IMR-90 (cell line): ENCODE measurements around the gene CENPP. TPM values are rescaled to one million over a fixed set of nuclear protein-coding genes. Genes with fewer than 3 reads are reported as not detected.

Experiments
- ATAC-seq: fragments of 200-7000 bp; cut with Tn5 transposase; 2 replicates; pipeline ENCODE4 v1.9.1; 2020; ENCODE audit warnings: low read depth, mild to moderate bottlenecking, moderate library complexity
- BruUV-seq: library from RNA; stranded (reverse); fragments of 400-500 nt; replicated peaks from 2 replicates; lab custom pipeline; 2021; lab: Mats Ljungman, UMichigan
- CTCF ChIA-PET: fragments of 300-600 bp; formaldehyde crosslinking; extraction: SDS; loops from one replicate; lab custom pipeline; 2021; ENCODE audit warnings: antibody characterized with exemption; lab: Yijun Ruan, JAX
- POLR2A ChIA-PET: fragments of 300-600 bp; sonication (Branson Sonifier 250); formaldehyde crosslinking; loops from one replicate; lab custom pipeline; 2022; ENCODE audit warnings: antibody characterized with exemption; ENCODE audit not compliant: unreplicated experiment; lab: Charles Lee
- DNase-seq: peaks from one replicate; pipeline ENCODE4 v3.0.0; 2013
- H2AFZ ChIP-seq: replicated peaks from 2 replicates; pipeline ENCODE3; 2013; ENCODE audit warnings: low read length, mild to moderate bottlenecking; ENCODE audit not compliant: poor library complexity
- H2AK5ac ChIP-seq: 2 replicates; pipeline ENCODE4 v1.6.1; 2013; ENCODE audit warnings: low read depth, low read length, inconsistent platforms
- H2AK9ac ChIP-seq: replicated peaks from 2 replicates; pipeline ENCODE3; 2013; ENCODE audit warnings: mild to moderate bottlenecking, low read depth, low read length, moderate library complexity; ENCODE audit not compliant: poor library complexity
- H2BK120ac ChIP-seq: 2 replicates; pipeline ENCODE4 v1.6.1; 2013; ENCODE audit warnings: low read depth, low read length, inconsistent platforms
- H2BK15ac ChIP-seq: 3 replicates; pipeline ENCODE4 v1.6.1; 2013; ENCODE audit warnings: low read depth, low read length, inconsistent platforms
- H2BK20ac ChIP-seq: 2 replicates; pipeline ENCODE4 v1.6.1; 2013; ENCODE audit warnings: low read depth, mild to moderate bottlenecking, inconsistent platforms, low read length, moderate library complexity
- H2BK5ac ChIP-seq: 2 replicates; pipeline ENCODE4 v1.6.1; 2013; ENCODE audit warnings: mild to moderate bottlenecking, low read depth, low read length, inconsistent platforms; ENCODE audit not compliant: poor library complexity, severe bottlenecking
- H3K14ac ChIP-seq: replicated peaks from 2 replicates; pipeline ENCODE4 v1.6.1; 2013; ENCODE audit warnings: low read depth, low read length, inconsistent platforms
- H3K18ac ChIP-seq: 2 replicates; pipeline ENCODE4 v1.6.1; 2013; ENCODE audit warnings: low read depth, low read length, control low read depth
- H3K23ac ChIP-seq: 2 replicates; pipeline ENCODE4 v1.6.1; 2013; ENCODE audit warnings: low read depth, low read length, inconsistent platforms
- H3K27ac ChIP-seq: 2 replicates; pipeline ENCODE4 v1.5.1; 2013; ENCODE audit warnings: mild to moderate bottlenecking, control low read depth, low read length; ENCODE audit not compliant: insufficient read depth
- H3K27me3 ChIP-seq: 2 replicates; pipeline ENCODE4 v1.6.1; 2013; ENCODE audit warnings: low read length; ENCODE audit not compliant: control insufficient read depth, insufficient read depth
- H3K36me3 ChIP-seq: 2 replicates; pipeline ENCODE4 v1.6.1; 2013; ENCODE audit warnings: low read length, mixed read lengths; ENCODE audit not compliant: control insufficient read depth, insufficient read depth
- H3K4ac ChIP-seq: 2 replicates; pipeline ENCODE4 v1.6.1; 2013; ENCODE audit warnings: low read depth, low read length, inconsistent platforms
- H3K4me1 ChIP-seq: 2 replicates; pipeline ENCODE4 v1.6.1; 2013; ENCODE audit warnings: low read length, mixed read lengths; ENCODE audit not compliant: control insufficient read depth, insufficient read depth
- H3K4me2 ChIP-seq: 2 replicates; pipeline ENCODE4 v1.6.1; 2013; ENCODE audit warnings: low read depth, mild to moderate bottlenecking, control low read depth, low read length, moderate library complexity
- H3K4me3 ChIP-seq: 2 replicates; pipeline ENCODE4 v1.5.1; 2013; ENCODE audit warnings: low read depth, mild to moderate bottlenecking, control low read depth, low read length, moderate library complexity; ENCODE audit not compliant: insufficient read depth
- H3K56ac ChIP-seq: 2 replicates; pipeline ENCODE4 v1.6.1; 2013; ENCODE audit warnings: low read length, inconsistent platforms; ENCODE audit not compliant: insufficient read depth; ENCODE audit errors: extremely low read depth
- H3K79me1 ChIP-seq, 2 experiments: 2 replicates each; pipeline ENCODE4 v1.6.1; 2013; ENCODE audit warnings: low read length in 2 of 2, inconsistent platforms in 1 of 2, low read depth in 1 of 2
- H3K9ac ChIP-seq: 2 replicates; pipeline ENCODE4 v1.6.1; 2013; ENCODE audit warnings: low read depth, low read length, control low read depth
- H3K9me1 ChIP-seq: 2 replicates; pipeline ENCODE4 v1.6.1; 2013; ENCODE audit warnings: low read length, inconsistent platforms; ENCODE audit not compliant: insufficient read depth
- H3K9me3 ChIP-seq: 2 replicates; pipeline ENCODE4 v1.6.1; 2013; ENCODE audit warnings: low read length; ENCODE audit not compliant: control insufficient read depth, insufficient read depth
- H4K20me1 ChIP-seq: 2 replicates; pipeline ENCODE4 v1.6.1; 2013; ENCODE audit warnings: low read length, inconsistent platforms; ENCODE audit not compliant: insufficient read depth
- H4K5ac ChIP-seq: 2 replicates; pipeline ENCODE4 v1.6.1; 2013; ENCODE audit warnings: mild to moderate bottlenecking, low read depth, low read length, control low read depth
- H4K8ac ChIP-seq, 2 experiments: 2 replicates each; pipeline ENCODE4 v1.6.1; 2013; ENCODE audit warnings: low read depth in 2 of 2, low read length in 2 of 2, control low read depth in 1 of 2, inconsistent platforms in 1 of 2
- H4K91ac ChIP-seq: 2 replicates; pipeline ENCODE4 v1.6.1; 2013; ENCODE audit warnings: low read depth, low read length, inconsistent platforms; ENCODE audit not compliant: insufficient read depth
- RCOR1 ChIP-seq: IDR thresholded peaks from 2 replicates; pipeline ENCODE4 v1.6.1; 2012; ENCODE audit warnings: mild to moderate bottlenecking, low read length, improper control_type of control experiment; ENCODE audit not compliant: insufficient replicate concordance
- RFX5 ChIP-seq: IDR thresholded peaks from 2 replicates; pipeline ENCODE4 v1.8.0; 2012; ENCODE audit warnings: low read depth, mild to moderate bottlenecking, low read length, moderate library complexity
- WGBS, 2 experiments: methylation state at CpG; one replicate each; pipeline versions ENCODE4 v1.1.5 to v1.1.7; 2013; ENCODE audit warnings: missing lambda C conversion rate in 2 of 2; ENCODE audit not compliant: insufficient read length in 1 of 2; ENCODE audit errors: extremely low coverage in 2 of 2; 5-methylcytosine and 5-hydroxymethylcytosine counted together
- dilution Hi-C: fragments of 300-500 bp; cut with HindIII; formaldehyde crosslinking; loops from one replicate; pipeline ENCODE4 v1.14.3; 2018; ENCODE audit warnings: low sequenced_read_pairs; ENCODE audit not compliant: unreplicated experiment
- in situ Hi-C: fragments of 300-500 bp; cut with MboI; formaldehyde crosslinking; loops from 3 replicates; pipeline ENCODE4 v1.14.3; 2019; ENCODE audit warnings: low sequenced_read_pairs, inconsistent platforms, mixed read lengths
- intact Hi-C: fragments of 100-400 bp; cut with micrococcal nuclease; formaldehyde crosslinking; loops from 2 replicates; pipeline ENCODE4 v1.10.0; 2022
- polyA plus RNA-seq, 3 experiments: library from polyadenylated mRNA; depleted of rRNA; stranded (reverse); fragments of >200 nt; gene quantifications; 2 replicates each; pipeline ENCODE4 v1.2.3, GENCODE V29; 2012; ENCODE audit warnings: low replicate concordance in 1 of 3
- total RNA-seq: library from RNA; depleted of rRNA; stranded (reverse); fragments of >200 nt; gene quantifications from 2 replicates; pipeline ENCODE4 v1.2.3, GENCODE V29; 2012

The CENPP gene
- total and polyA plus RNA-seq, 2 of the 4 experiments (the other 2 are of a cell fraction): 1.4 to 2.0 TPM

DNA sequence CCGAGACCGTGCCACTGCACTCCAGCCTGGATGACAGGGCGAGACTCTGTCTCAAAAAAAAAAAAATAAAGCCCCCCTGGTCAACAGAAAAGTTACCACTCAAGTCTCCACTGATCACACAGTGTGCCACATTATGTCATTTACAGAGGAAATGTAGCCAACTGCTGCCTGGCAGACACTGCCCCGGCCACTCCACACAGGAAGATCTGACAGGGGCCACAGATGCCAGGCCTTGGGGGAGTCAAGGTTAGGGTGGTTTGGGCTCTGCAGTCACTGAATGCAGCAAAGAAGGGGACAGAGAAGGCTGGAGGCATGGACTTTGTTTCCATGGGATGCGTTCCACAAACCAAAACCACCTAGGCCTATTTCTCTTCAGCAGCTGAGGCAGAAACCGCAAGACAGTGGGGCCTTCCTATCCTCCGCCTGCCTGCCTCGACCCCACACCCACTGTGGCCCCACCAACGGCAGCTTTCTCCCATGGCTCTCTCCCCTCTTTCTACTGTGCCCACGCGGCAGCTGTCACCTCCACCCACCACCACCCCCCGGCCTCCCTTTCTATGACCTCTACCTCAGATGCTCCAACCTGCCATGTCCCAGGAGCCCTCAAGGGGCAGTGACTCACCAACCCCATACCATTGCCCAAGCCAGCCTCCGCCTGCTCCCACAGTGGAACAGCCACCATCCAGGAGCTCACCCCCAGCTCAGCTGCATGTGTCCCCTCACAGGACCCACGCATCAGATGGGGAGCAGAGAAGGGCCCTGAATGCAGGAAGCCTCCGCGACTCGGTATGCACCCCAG is 331.7 kb downstream of the CENPP start:
- H4K20me1 ChIP-seq: peaks cover 47% of the 10 kb centered on the region
- no peak overlapping the region for H4K5ac ChIP-seq
- no peak for DNase-seq
- peaks cover 31% of the 10 kb centered on the region for H3K9me1 ChIP-seq
- H3K23ac ChIP-seq: no peak overlapping the region
- no peak for ATAC-seq
- no peak overlapping the region for H3K18ac ChIP-seq
- H3K36me3 ChIP-seq: peaks cover 37% of the 10 kb centered on the region
- 98% methylated on average over 7 of the region's 17 CpGs; no CpG with 5 or more reads in 1 of the 2 experiments for WGBS, 2 experiments
- no TSS peak for BruUV-seq
- in situ Hi-C loops (no loop called here), dilution Hi-C loops (no loop called here), intact Hi-C loops (no loop called here)
- no peak overlapping the region for H2BK120ac ChIP-seq
- no peak overlapping the region for H4K8ac ChIP-seq
- no peak overlapping the region for H2AFZ ChIP-seq
- no peak overlapping the region for H2AK9ac ChIP-seq
- no peak for TF ChIP-seq RCOR1
- TF ChIP-seq RFX5: no peak
- H4K91ac ChIP-seq: no peak overlapping the region
- H3K56ac ChIP-seq: no peak overlapping the region
- H3K27me3 ChIP-seq: no peaks in the 10 kb centered on the region
- H3K4me2 ChIP-seq: no peak overlapping the region
- H3K4me1 ChIP-seq: peaks cover 2% of the 10 kb centered on the region; the same call in 1 of the 2 replicates
- no peak overlapping the region for H3K9ac ChIP-seq
- no peak overlapping the region for H2AK5ac ChIP-seq
- POLR2A ChIA-PET: no interaction called here
- H3K79me1 ChIP-seq: peaks cover 34 to 81% of the 10 kb centered on the region in 2 experiments
- CTCF ChIA-PET: no interaction called here
- no peak overlapping the region for H2BK15ac ChIP-seq
- no peak overlapping the region for H3K27ac ChIP-seq
- no peak overlapping the region for H2BK20ac ChIP-seq
- no peaks in the 10 kb centered on the region for H3K9me3 ChIP-seq
- no peak overlapping the region for H2BK5ac ChIP-seq
- H3K14ac ChIP-seq: no peak overlapping the region
- no peak overlapping the region for H3K4me3 ChIP-seq
- no peak overlapping the region for H3K4ac ChIP-seq
